ENCODE measurements around the gene ALMS1. TPM values are rescaled to one million over a fixed set of nuclear protein-coding genes. Genes with fewer than 3 reads are reported as not detected.

The ALMS1 gene
- total RNA-seq (2022; extraction: Qiagen RNA extraction), result 8.4 to 10.4 TPM (median 9.6 TPM) in 5 replicates

GRCh38 chr2:73385504-73386341 is at the start of gene ALMS1:
Gene ALMS1, plus strand, starts transcription at chr2:73385836. Its CDS starts 33 bp downstream, at chr2:73385869.

GRCh38 chr2:73642338-73643018 is 256.8 kb downstream of the ALMS1 start, which contains the start of gene NAT8:
Gene NAT8, minus strand, starts transcription at chr2:73642422. Its CDS starts 794 bp downstream, at chr2:73641628.

Other genes starting within 250 kb of the ALMS1 start
- gene NOTO, start 183.3 kb upstream of the ALMS1 start, total RNA-seq (2022; extraction: Qiagen RNA extraction), result 0.06 TPM in 1 of 5 replicates, not detected in the others
- 51.4 to 58.3 TPM (median 55.7 TPM) in 5 replicates for gene SMYD5, start 171.6 kb upstream of the ALMS1 start, total RNA-seq (2022; extraction: Qiagen RNA extraction)
- 17.4 to 26.8 TPM (median 25.3 TPM) in 5 replicates for gene PRADC1, start 152.6 kb upstream of the ALMS1 start, total RNA-seq (2022; extraction: Qiagen RNA extraction)
- gene CCT7, start 151.5 kb upstream of the ALMS1 start, total RNA-seq (2022; extraction: Qiagen RNA extraction), result 543 to 860 TPM (median 575 TPM) in 5 replicates
- gene FBXO41, start 101.4 kb upstream of the ALMS1 start, total RNA-seq (2022; extraction: Qiagen RNA extraction), result 4.5 to 6.0 TPM (median 5.2 TPM) in 5 replicates
- 0.20 to 0.34 TPM (median 0.28 TPM) in 5 replicates for gene EGR4, start 92.3 kb upstream of the ALMS1 start, total RNA-seq (2022; extraction: Qiagen RNA extraction)